Epidermal melanocyte (primary cell): ENCODE measurements around the gene SLC29A4.
"Not testable (repeated sequence)": the region's sequence is repeated elsewhere in the genome, so short reads cannot be mapped to it uniquely, and the experiment has no call there.

Experiments used
- DNase-seq: peaks from one replicate; pipeline ENCODE4 v3.0.0; 2011; ENCODE audit warnings: low spot score; ENCODE audit not compliant: insufficient read length

Gene SLC29A4

DNA sequence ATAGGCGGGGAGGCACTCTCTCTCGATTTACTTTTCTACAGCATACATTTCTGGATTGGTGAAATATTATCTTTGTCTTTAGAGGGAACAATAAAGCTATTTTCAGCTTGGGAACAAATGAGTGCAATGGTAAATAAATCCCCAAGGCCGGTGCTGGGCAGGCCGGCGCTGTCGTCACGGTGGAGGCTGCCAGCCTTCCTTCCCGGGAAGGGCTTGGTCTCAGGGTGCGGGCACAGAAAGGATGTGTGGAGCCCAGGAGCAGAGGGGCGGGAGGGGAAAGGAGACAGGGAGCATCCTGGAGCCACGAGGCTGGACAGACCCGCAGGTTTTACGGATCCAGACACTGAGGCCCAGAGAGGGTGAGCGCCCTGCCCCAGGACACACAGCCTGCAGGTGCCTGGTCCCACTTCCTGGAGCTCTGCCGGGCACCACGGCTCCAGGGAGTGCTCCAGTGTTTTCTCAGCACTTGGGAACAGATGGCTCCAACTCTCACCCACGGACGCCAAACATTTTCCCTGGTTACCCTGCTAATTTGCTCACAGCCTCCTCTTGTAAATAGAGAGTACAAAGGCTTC, 8.8 kb upstream of the SLC29A4 start:
- not testable (repeated sequence) for DNase-seq

DNA sequence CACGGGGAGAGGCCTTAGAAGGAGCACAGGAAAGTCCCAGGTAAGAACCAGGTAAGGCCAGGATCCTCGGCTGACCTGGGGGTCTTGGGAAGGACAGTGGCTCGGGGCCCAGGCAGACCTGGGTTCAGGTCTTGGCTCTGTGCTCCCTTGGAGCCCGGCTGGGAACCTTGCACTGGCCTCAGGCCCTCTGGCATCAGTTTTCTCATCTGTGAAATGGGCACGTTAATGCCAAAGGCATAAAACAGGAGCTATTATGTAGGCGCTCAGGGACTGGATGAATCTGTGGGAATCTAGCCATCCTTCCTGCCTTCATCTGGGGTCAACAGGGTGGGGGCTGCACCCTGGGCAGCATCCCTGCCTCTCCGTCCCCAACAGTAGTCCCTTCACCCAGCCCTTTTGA, 8.3 kb upstream of the SLC29A4 start:
- no peak for DNase-seq

DNA sequence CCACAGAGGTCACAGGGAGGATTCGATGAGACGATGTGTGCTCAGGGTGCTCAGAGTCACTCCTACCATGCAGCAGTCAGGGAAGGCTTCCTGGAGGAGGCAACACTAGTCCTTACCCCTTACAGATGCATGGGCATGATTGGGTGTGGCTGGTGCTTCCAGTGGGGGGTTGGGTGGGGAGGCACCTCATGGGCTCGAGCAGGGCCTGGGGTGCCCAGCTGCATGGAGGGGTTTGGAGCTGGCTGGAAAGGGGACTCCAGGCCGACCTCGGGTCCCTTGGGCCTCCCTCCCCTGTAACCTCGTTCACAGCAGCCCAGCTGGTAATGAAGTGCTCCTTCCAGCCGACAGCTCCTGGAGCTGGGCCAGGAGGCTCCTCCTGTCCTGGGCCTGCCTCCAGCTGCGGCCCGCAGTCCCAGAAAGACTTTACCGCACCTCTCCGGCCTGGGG, 7.7 kb upstream of the SLC29A4 start:
- DNase-seq = not testable (repeated sequence)

DNA sequence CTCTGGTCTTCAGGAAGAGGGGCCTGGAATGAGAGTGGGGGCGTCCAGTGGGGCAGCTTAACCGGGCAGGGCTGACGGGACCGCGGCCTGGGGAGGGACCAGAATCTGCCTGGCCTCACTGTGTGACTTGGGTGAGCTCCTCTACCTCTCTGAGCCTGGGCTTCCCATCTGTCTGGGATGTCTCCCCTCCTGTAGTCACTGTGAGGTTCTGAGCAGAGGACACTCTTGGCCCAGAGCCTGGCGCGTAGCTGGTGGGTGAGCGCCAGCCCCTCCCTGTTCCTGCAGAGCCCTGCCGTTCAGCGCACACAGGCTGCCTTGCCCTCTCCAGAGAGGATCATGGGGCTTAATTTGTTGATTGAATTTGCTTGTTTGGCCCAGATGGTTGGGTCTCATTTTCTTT, 7.2 kb upstream of the SLC29A4 start:
- DNase-seq = not testable (repeated sequence)

DNA sequence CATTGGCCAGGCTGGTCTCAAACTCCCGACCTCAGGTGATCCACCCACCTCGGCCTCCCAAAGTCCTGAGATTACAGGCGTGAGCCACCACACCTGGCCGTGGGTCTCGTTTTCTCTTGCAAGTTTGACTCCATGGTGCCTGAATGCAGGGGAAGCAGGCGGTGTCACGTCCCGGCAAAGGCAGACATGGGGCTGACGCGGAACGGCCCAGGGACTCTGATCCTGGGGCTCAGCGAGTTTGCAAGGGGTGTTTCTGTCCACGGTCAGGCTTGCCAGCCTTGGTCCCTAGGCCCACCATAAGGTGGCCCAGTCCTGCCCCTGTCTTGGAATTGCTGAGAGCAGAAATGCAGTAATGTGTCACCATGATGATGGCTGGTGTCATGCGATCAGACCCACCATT, 6.6 kb upstream of the SLC29A4 start:
- DNase-seq = not testable (repeated sequence)

DNA sequence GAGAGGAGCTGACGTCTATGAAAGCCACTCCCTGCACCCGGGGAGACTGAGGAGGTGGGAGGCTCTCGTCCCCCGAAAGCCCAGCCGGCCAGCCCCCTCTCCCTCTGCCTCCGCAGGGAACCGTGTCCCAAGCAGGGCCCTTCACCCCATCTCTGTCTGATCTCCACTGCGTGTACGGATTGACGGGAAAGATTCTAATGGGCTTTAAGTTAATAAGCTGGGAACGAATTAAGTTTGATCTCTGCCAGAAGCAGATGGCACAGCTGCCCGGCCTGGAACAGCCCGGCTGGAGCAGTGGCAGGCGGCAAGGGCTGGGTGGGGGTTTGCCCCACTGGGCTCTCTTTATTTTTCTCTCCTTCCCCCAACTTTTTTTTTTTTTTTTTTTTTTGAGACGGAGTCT, 6.1 kb upstream of the SLC29A4 start:
- no peak for DNase-seq

DNA sequence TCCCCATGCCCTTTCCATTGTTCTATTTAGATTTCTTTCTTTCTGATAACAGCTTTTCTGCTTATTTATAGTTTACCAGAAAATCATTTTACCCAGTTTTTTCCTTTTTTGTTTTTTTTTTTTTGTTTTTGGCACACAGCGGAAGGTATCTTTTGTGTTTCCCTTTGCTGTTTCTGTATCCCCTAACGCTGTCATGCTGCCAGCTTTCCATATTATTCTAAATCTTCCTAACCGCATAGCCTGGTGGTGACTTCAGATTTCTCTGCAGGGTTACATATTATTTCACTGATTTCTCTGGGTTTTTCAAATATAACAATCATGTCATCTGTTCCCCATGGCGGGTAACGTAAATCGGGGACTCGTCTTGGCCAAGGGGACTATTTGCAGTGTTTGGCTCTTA, 4.0 kb upstream of the SLC29A4 start:
- DNase-seq = no peak

DNA sequence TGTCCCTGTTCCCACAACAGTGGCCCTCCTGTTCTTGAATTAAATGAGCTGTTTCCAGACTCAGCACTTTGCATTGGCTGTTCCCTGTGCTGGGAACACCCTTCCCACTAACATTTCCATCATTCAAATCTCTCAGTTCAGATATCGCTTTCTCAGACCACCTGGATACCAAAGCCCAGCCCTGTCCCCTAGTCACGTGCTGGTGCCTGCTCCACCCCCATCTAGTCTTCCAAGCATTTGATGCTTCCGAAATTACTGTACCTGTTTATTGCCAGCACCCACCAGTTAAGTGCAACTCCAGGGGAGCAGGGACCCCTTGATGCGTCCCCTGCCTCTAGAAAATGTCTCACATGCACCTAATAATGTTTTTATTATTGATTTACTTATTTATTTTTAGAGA, 3.0 kb upstream of the SLC29A4 start:
- no peak for DNase-seq

DNA sequence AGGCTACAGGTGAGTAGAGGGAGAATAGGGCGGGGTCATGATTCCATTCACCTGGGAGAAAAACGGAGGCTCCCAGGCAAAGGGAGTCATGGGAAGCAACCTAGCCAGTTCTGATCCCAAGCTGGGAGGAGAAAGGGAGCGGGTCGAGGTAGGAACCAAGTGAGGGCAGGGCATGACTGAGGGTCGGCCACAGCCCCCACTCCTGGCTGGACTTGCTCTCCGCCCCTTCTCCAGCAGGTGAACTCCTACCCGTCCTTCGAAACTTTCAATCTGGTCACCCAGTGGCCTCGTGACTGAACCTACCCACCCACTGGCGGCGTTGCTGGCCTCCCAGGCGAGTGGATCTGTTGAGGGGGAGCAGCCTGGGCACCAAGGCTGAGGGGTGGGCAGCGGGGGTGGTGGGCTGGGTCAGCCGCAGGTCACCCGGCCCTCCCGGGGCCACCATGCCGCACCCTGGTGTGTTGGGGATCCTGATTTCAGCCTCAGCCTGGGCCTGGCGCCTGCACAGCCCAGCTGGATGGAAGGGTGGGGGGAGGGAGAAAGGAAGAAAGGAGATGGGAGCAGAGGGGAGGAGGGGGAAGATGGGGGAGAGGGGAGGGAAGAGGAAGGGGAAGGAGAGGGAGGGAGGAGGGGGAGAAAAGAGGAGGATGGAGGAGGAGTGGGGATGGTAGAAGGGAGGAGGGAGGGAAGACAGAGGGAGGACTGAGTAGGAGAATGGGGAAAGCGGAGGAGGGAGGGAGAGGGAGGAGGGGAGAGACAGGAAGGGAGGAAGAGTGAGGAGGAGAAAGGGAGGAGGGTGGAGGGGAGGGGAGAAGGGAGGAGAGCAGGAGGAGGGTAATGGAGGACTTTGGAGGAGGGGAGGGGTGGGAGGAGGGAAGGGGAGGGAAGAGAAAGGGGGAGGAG, 894 bp upstream of the SLC29A4 start:
- not testable (repeated sequence) for DNase-seq

DNA sequence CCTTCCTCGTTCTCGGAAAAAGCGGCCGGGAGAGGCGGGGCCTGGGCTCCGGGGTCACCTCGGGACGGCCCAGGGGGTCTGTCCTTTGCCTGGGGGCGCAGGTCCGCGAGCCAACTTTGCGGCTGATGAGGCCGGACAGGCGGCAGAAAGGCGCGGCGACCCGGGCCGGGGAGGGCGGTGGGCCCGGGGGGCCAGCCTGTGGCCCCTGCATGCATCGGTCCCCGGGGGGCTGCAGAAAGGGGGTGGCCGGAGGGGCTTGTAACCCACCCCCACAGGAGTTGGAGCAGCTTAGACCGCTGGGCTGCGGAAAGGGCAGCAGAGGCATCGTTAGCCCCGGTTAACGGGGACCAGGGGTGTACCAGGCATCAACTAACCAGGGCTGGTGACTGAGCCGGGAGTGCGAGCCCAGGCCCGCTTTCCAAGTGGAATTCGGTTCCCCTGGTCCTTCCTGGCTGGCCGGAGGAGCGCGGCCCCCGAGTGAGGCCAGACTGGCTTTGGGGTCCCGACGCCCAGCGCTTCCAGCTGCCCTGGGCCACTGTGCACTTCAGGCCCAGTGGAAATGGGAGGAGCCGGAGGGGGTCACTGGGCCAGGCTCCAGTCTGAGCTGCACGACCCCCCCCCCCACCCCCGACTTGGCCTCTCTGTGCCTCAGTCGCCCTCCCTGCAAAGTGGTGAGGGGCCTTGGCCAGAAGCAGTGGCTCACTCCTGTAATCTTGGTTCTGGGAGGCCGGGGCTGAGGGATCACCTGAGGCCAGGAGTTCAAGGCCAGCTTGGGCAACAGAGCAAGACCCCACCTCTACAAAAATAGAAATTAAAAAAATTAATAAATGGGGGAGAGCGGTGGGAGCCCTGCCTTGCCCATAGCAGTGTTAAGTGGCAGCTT, 919 bp downstream of the SLC29A4 start:
- no peak for DNase-seq

DNA sequence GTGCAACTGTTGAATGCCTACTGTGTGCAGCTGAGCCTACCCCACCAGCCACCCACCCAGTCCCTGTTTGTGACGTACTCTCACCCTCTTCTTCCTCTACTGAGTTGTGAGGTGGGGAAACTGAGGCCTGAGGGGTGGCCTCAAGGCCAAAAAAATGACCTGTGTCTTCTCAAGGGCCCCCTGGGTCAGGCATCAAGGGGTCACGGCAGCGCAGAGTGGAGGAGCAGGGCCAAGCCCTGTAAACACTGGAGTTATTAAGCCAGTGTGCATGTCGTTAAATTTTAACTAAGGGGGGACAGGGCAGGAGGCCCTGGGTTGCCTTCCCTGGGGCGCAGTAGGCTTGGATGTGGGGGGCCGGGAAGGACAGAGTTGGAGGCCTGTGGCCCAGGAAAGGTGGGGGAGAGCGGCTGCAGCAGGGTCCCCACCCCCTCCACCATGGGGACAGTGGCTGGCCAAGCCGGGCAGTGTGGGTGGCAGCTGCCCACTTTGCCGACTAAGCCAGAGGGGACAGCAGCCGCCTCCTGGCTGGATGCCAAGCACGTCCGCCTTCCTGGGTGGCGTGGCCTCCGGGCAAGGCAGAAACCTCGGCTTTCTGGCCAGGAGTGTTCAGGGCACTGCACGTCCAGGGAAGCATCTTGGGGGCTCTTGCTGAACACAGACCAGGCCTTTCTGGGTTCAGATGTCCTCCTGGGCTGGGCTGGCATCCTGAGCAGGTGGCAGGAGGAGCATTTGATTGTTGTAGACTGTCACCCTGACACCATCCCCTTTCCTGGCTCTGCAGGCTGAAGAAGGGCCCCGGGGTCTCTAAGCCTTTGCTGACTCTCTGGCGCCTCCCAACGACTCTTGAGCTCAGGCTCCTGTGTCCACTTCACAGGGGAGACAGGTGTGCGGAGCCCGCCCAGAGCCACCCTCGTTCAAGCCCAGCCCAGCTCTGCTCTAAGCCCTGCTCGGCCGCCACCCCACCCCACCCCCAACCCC, 1.9 kb downstream of the SLC29A4 start:
- peak; percentile 34 for DNase-seq

DNA sequence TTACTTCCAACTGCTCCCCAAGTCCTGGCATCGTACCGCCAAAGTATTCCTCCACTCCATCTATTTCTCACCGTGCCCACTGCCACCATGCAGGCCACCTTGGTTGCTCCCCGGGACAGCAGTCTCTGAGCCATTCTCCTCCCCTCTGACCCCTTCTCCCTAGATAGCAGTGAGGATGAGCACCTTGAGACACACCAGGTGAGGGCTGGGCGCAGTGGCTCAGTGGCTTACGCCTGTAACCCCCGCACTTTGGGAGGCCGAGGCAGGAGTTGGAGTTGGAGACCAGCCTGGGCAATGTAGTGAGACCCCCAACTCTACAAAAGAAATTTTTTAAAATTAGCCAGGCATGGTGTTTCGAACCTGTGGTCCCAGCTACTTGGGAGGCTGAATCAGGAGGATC, 4.2 kb downstream of the SLC29A4 start:
- no peak for DNase-seq

DNA sequence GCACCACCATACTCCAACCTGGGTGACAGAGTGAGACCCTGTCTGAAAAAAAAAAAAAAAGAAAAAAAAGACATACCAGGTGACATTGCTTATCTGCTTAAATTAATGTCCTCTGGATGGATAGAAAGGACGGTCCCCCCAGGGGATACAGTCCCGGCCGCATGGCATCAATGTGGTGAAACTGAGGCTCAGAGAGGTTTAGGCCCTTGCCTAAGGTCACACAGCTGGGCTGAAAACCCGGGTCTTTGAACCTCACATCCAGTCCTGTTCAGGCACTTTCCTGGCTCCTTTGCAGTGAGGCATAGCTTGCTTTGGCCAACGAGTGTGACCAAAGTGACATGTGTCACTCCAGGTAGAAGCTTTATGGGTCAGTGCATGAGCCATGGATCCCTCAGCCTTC, 4.6 kb downstream of the SLC29A4 start:
- not testable (repeated sequence) for DNase-seq

DNA sequence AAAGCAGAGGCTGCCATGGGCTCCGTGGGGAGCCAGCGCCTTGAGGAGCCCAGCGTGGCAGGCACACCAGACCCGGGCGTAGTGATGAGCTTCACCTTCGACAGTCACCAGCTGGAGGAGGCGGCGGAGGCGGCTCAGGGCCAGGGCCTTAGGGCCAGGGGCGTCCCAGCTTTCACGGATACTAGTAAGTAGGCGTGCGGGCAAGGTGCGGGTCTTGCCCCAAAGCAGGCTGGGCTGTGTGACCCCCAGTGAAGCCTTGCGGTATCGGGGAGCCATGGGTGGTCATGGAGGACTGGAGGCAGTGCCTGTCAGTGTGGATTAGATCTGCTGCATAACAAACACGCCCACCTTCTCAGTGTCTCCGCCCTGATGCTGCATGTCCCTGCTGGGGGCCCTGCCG, 5.1 kb downstream of the SLC29A4 start:
- DNase-seq = no peak

DNA sequence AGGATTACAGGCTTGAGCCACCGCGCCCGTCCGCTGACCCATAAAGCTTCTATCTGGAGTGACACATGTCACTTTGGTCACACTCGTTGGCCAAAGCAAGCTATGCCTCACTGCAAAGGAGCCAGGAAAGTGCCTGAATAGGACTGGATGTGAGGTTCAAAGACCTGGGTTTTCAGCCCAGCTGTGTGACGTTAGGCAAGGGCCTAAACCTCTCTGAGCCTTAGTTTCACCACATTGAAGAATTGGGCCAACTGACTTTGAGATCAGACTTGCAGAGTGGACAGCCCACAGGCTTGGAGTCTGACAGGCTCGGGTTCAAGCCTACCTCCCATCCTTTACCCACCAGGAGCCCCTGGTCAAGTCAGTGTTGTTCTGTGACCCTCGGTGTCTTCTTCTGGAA, 5.8 kb downstream of the SLC29A4 start:
- DNase-seq = not testable (repeated sequence)

DNA sequence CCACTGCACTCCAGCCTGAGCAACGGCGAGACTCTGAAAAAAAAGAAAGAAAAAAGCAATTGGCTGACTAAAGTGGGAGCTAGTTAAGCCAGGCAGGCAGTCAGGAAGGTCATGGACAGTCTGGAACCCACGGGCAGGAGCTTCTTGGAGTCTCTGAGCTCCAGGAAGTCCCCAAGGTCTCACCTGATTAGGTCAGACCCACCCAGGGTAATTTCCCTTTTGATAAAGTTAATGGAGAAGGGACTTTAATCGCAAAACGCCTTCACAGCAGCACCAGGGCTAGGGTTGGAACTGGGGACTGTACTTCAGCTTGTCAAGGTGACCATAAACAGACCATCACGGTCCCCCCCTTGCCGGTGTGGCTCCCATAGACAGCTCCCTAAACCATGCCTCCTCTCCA, 6.6 kb downstream of the SLC29A4 start:
- DNase-seq = no peak

DNA sequence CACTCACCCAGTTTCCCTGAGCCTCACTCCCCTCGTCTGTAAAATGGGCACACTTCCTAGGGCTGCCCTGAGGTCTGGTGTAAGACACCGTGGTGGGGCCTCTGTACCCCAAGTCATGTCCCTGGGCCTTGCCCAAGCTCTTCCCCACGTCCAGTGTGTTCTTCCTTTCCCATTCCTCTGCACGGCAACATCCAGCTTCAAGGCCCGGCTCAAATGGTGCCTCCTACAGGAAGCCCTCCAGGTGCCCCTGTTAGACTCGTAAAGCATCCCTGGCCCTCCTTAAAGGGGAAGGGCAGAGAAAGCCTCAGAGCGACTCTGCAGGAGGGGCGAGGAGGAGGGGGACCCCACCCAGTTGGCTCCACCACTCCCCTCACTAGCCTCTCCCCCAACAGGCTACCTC, 8.6 kb downstream of the SLC29A4 start:
- DNase-seq = no peak

DNA sequence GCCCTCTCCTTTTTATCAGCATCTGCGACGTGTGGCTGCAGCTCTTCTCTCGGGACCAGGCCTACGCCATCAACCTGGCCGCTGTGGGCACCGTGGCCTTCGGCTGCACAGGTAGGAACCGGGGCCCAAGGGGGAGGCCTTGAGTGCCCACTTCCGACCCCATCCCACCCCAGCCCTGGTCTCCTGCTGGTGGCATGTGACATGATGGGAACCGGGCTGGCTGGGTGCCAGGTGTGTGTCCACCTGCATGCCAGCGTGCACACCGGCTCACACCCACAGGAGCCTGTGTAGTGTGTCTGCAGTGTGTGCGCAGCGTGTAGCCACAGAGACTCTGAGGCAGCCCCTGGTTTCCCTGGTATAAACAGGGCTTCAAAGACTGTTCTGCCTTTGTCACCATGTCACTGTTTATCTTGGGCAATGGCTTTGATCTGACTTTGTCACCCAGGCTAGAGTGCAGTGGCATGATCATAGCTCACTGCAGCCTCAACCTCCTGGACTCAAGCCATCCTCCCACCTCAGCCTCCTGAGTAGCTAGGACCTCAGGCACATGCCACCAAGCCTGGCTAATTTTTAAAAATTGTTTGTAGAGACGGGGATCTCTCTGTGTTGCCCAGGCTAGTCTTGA, 9.1 kb downstream of the SLC29A4 start:
- not testable (repeated sequence) for DNase-seq

DNA sequence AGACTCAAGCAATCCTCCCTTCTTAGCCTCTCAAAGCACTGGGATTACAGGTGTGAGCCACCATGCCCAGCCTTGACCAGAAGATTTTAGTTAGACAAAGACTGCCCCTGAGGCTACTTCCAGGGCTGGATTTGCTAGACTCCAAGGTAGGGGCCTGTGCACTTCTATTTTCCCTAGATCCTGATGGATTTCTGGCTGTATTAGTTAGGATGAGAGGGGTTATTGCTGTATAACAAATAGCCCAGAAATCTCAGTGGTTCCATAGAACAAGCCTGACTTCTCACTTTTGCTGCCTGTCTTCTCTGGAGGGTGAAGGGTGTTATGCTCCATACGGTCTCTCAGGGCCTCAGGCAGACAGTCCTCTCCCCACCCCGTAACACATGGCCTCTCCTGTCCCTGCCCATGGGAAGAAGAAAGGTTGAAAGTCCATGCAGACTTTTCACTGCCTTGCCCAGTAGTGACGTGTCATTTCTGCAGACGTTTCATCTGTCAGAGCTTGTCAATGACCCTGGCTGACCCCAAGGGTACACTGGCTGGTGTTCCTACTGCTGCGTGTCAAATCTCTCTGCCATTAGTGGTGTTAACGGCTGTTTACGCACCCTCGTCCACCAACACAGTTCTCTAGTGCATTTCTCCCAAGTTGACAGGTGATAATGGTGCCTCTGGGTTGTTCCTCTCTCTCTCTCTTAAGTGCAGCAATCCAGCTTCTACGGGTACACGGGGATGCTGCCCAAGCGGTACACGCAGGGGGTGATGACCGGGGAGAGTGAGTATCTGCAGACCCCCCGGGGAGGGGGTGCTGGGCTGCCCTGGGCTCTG, 11.6 kb downstream of the SLC29A4 start:
- no peak for DNase-seq
